ENCODE measurements around the gene EFNA3.

EFNA3 gene

GRCh38 chr1:155103325-155103724 lies 24.7 kb downstream of the EFNA3 start:
- DNase-seq (ENCODE audit: low read depth, low spot score), result no peak
- in situ Hi-C loops (cut with HindIII; ENCODE audit: low sequenced_read_pairs), result no loop called here
- no peak overlapping the region for H3K4me3 ChIP-seq (ENCODE audit: low read depth, low read length)
- TF ChIP-seq, protein P1, sequence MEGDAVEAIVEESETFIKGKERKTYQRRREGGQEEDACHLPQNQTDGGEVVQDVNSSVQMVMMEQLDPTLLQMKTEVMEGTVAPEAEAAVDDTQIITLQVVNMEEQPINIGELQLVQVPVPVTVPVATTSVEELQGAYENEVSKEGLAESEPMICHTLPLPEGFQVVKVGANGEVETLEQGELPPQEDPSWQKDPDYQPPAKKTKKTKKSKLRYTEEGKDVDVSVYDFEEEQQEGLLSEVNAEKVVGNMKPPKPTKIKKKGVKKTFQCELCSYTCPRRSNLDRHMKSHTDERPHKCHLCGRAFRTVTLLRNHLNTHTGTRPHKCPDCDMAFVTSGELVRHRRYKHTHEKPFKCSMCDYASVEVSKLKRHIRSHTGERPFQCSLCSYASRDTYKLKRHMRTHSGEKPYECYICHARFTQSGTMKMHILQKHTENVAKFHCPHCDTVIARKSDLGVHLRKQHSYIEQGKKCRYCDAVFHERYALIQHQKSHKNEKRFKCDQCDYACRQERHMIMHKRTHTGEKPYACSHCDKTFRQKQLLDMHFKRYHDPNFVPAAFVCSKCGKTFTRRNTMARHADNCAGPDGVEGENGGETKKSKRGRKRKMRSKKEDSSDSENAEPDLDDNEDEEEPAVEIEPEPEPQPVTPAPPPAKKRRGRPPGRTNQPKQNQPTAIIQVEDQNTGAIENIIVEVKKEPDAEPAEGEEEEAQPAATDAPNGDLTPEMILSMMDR (IDR thresholded peaks at IDR 0.05; ENCODE audit: low read depth, low read length), result no peak

- DNase-seq (ENCODE audit: low read depth, low spot score), result no peak
- H3K4me3 ChIP-seq (ENCODE audit: low read depth, low read length), result no peak overlapping the region
- in situ Hi-C loops (cut with HindIII; ENCODE audit: low sequenced_read_pairs), result no loop called here
- TF ChIP-seq, protein P1 (IDR thresholded peaks at IDR 0.05; ENCODE audit: low read depth, low read length), result no peak
These were observed 26.2 kb downstream of the EFNA3 start for GRCh38 chr1:155104605-155105534.

DNA sequence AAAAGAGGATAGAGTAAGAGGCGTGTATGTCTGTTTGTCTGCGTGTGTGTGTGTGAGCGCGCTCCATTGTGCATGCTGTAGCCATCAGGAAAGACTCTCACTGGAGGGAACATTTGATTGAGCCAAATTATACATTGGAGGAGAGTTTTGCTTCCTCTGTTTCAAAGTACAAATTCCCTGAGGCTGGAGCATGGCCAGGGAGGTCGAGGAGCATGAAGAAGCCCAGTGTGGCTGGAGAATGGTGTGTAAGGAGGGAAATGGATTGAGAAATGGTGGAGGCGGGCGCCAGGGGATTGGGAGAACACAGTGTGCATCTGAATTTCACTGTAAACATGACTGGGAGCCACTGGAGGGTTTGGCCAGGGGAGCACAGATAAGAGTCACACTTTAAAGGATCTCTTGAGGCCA lies 27.0 kb downstream of the EFNA3 start:
- TF ChIP-seq, protein P1 (IDR thresholded peaks at IDR 0.05; ENCODE audit: low read depth, low read length), result no peak
- in situ Hi-C loops (cut with HindIII; ENCODE audit: low sequenced_read_pairs), result no loop called here
- DNase-seq (ENCODE audit: low read depth, low spot score), result no peak

GRCh38 chr1:155106862-155107261 lies 28.2 kb downstream of the EFNA3 start:
- TF ChIP-seq, protein P1 (IDR thresholded peaks at IDR 0.05; ENCODE audit: low read depth, low read length), result no peak
- DNase-seq (ENCODE audit: low read depth, low spot score), result no peak
- in situ Hi-C loops (cut with HindIII; ENCODE audit: low sequenced_read_pairs), result no loop called here
- no peak overlapping the region for H3K4me3 ChIP-seq (ENCODE audit: low read depth, low read length)

More for the DNA sequence above, 27.0 kb downstream of the EFNA3 start:
- H3K4me3 ChIP-seq (ENCODE audit: low read depth, low read length), result no peak overlapping the region

DNA sequence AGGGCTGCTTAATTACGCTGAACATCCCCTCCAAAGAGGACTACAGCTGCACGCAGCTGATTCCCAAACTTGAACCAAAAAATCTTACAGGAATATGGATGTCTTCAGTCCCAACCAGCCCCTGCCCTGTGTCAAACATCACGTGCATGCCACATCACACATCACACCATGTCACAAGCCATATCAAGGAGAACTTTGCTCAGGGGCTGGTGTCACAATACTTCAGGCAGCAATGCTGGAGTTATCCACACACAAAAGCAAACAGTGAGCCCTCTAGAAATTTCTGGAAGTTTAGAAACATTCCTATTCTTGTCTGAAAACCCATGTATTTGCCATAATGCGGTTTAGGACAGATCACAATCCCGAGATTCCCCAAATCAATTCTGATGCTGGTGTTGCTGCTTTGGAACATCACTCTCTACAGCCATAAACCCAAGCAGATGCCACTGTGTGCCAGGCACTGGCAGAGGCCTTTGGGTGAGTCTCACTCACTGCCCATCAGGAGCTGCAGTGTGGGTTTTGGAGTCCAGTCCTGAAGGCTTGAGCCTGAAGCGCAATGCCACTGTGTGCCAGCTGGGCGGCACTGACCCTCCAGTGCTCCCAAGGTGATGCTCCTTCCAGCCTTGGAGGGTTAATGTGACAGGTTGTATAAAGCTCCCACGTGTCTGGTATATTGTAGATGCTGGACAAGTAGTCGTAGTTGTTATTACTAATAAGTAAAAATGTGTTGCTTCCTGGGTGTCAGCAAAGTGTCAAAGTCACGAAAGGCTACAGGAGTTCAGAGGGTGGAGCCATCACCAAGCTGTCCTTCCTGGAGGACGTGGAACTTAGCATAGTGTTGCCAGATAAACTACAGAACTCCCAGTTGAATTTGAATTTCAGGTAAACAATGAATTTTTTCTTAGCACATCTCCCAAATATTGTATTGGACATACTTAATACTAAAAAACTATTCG lies 28.9 kb downstream of the EFNA3 start:
- TF ChIP-seq, protein P1 (IDR thresholded peaks at IDR 0.05; ENCODE audit: low read depth, low read length), result no peak
- in situ Hi-C loops (cut with HindIII; ENCODE audit: low sequenced_read_pairs), result no loop called here
- DNase-seq (ENCODE audit: low read depth, low spot score), result no peak
- H3K4me3 ChIP-seq (ENCODE audit: low read depth, low read length), result no peak overlapping the region

GRCh38 chr1:155108296-155108695 lies 29.7 kb downstream of the EFNA3 start:
- no peak for DNase-seq (ENCODE audit: low read depth, low spot score)
- in situ Hi-C loops (cut with HindIII; ENCODE audit: low sequenced_read_pairs), result no loop called here
- TF ChIP-seq, protein P1 (IDR thresholded peaks at IDR 0.05; ENCODE audit: low read depth, low read length), result no peak
- H3K4me3 ChIP-seq (ENCODE audit: low read depth, low read length), result no peak overlapping the region

Measured in astrocyte of the spinal cord (primary cell).